SKM-1 (cell line): ENCODE results near the gene BANF2.
"Not testable (repeated sequence)": the region's sequence is repeated elsewhere in the genome, so short reads cannot be mapped to it uniquely, and the experiment has no call there.

ENCODE experiments used
- DNase-seq: peaks from one replicate; lab custom pipeline; 2025; ENCODE audit not compliant: unreplicated experiment; lab: John Stamatoyannopoulos, UW

The BANF2 gene

DNA sequence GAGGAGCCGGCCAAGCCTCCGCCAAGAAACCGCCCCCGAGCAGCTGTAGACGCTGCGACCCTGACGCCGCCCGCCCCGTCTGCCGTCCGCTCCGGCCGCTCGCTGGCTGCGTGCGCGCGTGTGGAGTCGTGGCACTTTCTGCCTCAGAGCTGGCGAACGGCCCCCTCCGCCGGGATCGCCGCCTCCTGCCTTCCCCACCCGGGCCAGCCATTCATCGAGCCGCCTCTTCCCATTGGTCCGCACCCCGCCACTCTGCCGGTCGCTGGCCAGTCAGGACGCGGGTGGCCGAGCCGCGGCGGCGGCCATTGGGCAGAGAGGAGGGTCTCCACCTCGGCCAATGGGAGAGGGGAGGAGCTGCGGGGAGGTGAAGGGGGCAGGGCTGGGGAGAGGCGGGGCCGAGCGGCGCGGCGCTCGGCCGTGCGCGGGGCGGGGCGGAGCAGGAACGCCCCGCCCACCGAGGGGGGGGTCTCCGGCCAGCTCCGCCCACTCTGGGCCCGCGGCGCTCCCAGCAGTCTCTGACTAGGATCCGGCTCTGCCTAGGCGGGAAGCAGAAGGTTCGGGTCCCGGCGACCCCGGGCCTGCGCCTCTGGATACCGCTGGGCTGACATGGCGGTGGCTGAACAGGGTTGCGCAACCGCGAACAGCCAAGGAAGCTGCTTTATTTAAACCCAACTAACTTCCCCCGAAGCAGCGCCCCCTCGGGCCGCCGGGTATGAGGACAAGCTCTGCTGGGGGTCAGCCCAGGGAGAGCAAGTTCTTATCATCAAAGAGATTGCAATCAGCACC is 17.5 kb upstream of the BANF2 start, which contains the start of gene RRBP1:
TSS of gene RRBP1 (minus strand) at position 140 of the 786 bp plus-strand sequence. CDS start 21,735 bp downstream, outside the sequence.
- DNase-seq = peak; percentile 69

DNA sequence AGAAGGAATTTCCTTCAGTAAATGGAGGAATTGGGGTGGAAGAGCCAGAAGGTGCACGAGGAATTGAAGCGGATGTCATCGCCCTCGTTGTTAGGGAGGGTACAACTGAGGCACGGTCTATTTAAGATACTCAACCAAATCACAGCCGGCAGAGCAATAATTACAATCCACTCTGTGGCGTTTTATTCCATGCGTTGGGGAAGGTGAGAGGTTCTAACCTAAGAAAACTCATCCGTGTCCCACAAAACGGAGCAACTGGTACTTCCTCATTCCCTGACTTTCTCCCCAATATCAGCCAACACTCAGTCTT is 16.9 kb upstream of the BANF2 start:
- no peak for DNase-seq

DNA sequence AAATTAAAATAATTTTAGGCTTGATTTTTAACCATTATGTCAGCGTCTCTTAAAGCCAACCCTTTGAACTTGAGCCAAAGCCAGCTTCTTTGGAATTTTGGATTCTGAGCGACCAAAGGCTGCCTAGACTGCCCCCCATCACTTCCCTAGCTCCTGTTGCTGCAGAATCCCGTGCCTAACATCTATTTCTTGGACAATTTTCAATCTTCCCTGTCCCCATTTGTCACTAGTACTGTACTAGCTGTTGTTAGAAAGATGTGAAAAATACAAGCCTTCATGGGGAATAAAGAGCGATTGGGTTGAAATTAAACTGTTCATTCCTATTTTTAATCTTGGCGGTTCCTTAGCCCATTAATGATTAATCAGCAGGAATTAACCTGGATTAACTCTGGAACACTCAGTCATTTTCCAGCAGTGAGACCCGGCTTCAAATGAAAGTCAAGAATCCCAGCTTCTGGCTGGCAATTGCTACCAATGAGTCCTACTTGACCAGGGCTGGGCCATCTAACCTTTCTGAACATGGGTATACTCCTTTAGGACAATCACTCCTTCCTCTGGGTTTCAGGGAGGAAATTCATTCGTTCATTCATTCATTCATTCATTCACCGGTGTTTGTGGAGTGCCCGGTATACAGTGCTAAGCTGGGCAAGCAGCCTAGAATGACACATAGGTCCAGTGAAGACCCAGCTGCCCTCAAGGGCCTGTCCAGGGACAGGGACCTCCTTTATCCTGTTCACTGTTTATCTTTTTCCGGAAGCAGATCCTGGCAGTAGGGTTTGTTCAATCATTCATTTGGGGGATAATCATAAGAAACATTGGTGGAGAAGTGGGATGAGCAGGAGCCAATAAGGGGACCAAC is 16.3 kb upstream of the BANF2 start:
- DNase-seq = no peak

DNA sequence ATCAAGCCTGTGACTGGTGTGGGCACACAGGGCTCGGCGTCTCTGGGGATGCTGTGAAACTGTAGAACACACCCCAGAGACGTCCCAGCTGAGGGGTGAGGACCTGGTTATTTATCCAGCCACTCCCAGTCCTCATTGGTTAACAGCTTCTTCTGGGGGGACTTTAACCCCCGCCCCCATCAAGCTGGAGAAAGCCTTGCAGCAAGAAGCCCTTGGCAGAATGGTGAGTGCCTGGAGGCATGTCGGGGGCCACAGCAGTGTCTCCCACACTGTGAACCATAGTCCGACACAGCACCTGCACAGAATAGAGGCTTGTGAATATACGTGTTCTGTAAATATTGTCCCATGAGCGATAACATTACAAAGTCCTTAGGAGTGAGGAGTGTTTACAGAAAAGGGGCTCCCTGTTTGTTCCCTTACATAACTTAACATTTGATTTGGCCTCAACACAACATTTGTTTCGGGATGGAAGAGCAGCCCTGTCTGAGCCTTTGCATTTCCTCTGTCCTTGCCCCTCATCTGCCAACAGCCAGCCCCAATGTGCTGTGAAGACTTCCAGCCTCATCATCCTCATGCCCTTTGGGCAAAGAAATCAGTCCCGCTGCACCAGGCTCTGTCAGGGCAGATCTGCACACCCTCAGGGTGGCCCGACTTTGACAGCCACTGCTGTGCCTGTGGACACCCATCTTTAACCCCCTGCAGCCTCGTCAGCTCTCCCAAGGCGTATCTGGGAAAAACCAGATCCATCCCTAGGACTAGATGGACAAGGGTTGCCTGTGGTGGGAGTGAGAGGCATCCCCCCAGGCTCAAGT is 15.5 kb upstream of the BANF2 start:
- DNase-seq = no peak

DNA sequence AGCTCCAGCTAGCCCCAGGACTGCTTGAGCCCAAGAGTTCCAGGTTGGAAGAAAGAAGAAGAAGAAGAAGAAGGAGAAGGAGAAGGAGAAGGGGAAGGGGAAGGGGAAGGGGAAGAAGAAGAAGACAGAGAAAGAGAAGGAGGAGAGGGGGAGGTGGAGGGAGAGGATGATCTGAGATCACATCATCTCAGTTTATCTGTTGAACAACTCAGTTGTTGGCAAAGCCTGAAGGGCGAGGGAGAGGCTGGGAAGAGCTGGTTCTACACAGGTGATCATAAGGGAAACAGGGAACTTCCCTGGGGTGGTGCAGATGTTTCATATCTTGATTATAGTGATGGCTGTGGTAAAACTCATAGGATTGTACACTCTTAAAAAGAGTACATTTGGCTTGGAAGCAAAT is 14.6 kb upstream of the BANF2 start:
- DNase-seq = no peak

DNA sequence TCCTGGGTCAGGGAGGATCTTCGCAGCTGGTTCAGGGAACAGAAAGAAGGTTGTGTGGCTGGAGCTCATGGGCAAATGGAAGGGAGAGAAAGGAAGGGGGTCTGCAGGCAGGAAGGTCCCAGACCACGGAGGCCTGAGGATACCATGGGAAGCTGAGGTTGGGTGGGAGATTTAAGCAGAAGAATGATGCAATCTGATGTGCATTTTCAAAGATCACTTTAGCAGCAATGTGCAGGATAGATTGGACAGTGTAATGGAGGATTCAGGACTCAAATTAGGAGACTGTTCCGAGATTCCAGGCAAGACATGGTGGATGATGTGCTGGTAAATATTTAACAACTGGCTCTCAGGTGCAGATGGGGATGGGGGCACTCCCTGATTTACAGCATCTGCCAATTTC is 12.0 kb upstream of the BANF2 start:
- DNase-seq = no peak

DNA sequence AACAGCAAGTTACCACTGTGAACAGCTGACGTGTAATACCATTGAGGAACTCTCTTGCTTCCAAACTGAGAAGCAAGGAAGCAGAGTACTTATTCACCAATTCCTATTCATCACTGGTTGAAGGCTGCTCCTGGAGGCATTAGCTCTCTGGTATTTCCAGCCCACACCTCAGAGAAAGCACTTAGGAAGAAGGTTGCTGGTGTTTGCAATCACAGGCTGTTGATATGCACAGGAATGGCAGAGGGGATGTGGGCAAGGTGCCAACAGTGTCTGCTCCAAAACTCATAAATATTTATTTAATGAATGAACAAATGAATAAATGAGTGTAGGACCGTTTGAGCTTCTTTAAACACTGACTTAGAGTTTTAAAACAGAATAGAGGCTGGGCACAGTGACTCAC is 10.8 kb upstream of the BANF2 start:
- DNase-seq = no peak

DNA sequence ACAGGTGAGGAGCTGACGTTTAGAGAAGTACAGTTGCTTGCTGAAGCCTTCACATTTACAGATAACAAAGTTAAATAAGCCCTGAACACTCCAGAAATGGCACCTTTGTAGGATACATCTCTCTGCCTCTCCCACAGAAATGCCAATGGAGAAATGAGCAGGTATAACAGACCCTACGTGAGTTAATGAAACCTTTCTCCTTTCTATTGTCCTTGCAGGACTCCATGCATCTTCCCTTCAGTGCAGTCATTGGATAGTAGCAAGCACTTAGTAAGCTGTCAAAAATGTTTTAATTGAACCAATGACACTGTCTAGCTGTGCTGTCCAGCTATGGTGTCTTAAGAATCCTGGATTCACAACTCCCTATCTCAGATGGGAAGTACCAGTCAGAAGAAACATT is 9.6 kb upstream of the BANF2 start:
- no peak for DNase-seq

DNA sequence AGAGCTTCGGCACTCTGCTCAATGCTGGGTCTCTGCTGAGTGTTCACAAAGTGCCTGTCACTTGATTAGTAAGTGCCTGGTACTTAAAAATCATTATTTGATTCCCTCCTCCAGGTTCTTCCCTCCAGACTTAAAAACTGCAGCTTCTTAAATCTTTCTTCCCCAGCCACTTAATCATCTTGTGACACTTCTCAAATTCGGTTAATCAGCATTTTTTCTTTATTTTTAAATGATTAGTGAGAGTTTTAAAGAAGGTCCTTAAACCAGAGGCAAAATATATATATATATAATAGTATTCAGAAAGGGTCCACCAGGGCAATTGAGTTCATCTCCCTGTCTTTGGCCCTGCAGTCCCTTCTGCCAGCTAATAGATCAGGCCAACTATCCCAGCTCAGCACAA is 8.0 kb upstream of the BANF2 start:
- no peak for DNase-seq

DNA sequence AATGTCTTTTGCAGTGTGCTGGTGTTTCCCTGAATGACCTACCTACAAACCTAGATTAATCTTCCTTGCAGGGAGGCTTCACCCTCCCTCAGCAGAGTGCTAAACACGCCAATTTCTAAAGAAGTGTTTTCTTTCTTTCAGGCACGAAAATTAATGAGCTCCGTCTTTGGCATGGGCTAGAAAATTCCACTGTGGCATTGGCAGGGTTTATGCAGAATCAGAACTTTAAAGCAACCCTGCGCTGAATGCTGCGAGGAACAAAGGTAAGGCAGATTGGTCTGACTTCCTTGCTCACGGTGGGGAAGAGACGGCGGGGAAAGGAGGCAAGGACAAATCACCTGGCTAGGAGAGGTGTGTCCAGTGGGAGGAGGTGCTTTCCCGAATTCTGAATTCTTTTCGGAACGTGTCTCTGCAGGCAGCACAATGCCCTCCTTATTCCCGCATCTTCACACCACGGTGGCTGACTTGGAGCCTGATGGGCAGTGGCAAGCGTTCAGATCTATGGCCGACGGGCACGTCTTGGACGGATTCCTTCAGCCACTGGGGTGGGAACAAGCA is 6.2 kb upstream of the BANF2 start:
- DNase-seq = no peak

DNA sequence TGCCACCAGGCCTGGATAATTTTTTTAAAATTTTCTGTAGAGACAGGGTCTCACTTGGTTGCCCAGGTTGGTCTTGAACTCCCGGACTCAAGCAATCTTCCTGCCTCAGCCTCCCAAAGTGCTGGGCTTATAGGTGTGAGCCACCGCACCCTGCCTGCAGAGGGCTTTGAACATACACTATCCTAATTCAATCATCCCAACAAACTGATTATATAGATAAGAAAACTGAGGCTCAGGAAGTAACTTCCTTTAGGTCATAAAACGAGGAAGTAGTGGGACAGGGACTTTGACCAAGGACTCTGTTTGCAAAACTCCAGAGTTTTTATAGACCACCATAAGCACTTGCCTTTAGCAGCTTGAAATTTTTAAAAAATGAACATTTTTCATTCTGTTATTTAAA is 5.0 kb upstream of the BANF2 start:
- no peak for DNase-seq

DNA sequence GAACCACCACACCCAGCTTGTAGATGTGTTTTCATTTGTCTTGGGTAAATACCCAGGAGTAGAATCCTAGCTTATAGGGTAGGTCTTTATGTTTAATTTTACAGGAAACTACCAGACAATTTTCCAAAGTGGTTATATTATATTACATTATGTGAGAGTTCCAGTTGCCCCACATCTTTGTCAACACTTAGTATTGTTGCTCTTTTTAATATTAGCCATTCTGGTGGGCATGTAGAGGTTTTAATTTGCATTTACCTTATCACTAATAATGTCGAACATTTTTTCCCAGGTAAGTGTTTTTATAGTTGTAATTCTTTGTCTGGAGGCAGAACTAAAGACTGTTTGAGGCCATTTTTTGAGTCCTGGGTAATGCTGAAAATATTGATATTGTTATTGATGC is 3.5 kb upstream of the BANF2 start:
- DNase-seq = no peak

DNA sequence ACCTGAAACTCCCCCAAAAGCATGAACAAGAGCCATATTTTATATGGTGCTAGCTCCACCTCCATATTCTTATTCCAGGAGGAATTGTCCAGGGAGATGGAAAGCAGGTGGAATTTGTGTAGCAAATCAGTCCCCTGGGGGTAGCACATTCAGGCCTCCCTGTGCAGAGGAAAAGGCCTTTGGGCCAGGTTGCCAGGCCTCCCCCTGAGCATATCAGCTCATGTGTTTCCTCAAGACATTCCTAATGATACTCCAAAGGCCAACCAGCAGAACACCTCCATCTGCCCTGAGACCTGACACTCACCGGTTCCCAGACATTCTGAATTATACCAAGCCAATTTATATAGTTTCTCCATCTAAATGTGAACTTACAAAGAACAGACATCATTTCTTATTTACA is 2.6 kb upstream of the BANF2 start:
- DNase-seq = no peak

DNA sequence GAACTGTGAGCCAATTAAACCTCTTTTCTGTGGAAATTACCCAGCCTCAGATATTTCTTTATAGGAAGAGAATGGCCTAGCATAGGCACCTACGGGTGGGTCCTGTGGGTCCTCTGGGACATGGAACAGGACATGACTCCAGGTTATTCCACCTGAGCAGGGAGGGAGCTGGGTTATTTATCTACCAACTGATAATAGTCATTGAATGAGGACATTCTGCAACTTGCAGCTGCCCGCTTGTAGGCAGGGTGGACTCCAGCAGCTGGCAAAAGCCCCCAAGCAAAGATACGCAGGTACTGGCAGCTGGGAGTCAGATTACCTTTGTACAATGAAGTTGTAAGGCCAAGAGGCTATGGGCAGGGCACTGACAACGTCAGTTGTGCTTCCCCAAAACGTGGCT is 1.4 kb upstream of the BANF2 start:
- no peak for DNase-seq

DNA sequence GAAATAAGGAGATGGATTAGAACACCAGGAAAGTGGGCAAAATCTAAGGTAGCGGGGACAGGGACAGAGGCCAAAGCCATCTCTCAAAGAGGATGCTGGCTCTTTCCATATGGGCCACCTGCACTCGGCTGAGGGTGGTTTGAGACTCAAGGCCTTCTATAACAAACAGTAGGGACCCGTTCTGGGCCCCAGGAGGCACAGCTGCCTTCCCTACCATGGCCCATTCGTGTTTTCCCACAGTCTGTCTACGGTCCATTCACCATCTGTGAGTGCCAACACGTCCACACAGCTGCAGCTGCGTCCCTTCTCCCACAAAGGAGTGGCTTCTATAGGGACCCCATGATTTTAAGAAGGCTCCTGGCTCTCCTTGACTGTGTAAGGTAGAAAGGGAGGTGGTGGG is 871 bp downstream of the BANF2 start:
- DNase-seq = no peak

DNA sequence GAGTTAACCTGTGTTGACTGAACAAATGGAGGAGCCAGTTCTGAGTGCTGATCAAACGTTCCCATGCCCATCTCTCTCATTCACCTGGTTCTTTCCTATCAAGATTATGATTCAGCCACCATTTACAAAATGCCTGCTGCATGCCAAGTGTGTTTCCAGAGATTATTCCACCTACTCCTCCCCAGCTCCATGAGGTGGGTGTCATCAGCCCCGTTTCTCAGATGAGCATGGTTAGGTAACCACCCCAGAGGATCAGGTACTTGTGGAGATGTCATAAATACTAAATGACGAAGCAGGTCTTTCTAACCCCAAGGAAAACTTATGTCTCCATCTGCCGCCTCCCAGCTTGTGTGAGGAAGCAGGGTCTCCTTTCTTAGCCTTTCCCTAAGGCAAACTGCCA is 2.1 kb downstream of the BANF2 start:
- DNase-seq = no peak

DNA sequence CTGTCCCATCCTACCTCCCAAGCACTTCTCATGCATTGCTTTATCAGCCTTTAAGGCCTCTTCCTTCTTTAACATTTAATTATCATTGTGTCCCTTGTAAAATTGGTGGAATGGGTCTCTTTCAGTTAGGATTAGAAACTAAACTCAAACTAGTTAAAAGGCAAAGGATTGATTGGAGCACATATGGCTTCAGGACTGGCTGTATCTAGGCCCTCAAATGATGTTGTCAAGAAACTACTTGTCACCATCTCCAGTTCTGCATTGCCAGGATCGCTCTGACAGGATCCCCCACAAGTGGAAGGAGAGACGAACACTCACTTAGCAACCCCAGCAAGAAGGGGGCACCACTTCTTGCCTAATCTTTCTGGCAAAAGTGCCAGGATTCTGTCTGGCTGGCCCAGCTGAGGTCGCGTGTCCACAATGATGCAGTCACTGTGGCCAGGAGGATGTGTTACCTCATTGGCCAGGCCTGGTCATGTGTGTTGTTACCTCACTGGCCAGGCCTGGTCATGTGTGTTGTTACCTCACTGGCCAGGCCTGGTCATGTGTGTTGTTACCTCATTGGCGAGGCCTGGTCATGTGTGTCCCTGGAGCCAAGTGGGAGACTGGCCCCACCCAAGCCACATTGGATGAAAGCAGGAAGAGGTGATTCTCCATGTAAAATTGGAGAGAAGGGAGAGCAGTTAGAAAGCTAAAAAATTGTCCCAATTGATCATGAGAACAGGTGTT is 5.0 kb downstream of the BANF2 start:
- DNase-seq = no peak

DNA sequence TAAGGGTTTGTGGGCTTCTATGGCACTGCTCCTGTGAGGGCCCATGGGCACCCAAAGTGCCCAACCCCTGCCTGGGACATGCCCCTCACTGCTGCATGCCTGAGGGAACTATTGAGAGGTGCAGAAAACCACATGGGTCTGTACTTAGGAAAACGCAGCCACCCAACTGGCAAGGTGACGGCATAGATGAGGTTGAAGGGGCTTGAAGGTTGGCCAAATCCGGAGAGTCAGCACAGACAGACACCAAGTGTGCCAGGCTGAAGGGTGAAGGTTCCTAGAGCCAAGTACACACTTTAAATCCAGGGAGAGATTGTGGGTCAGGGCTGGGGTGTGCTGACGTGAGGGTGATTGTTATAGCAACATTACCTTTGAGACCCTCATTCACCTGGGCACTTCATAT is 6.2 kb downstream of the BANF2 start:
- no peak for DNase-seq

DNA sequence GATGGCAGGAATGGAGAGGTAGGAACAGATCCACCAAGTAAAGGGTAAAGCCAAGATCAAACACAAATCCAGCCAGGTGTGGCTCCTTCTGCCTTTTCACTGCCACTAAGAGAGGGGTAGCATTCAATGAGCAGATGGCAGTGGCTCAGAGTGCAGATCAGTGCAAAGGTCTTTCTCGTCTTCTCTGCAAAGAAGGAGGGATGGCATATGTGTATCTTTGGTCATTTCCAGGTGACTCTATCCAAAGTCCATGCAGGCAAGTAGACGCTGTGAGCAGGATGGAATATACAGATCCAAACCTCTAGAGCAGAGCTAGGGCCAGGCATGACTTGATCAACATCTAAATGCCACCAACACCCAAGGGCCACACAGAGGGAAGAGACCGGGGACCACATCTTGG is 6.9 kb downstream of the BANF2 start:
- DNase-seq = no peak

DNA sequence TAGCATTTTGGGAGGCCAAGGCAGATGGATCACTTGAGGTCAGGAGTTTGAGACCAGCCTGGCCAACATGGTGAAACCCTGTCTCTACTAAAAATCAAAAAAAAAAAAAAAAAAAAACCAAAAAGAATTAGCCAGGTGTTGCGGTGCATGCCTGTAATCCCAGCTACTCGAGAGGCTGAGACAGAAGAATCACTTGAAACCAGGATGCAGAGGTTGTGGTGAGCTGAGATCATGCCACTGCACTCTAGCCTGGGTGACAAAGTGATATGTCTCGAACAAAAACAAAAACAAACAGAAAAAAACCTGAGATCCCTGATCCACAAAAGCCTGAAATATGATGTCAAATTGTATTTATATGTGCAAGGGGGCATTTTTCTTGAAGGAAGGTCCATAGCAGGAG is 8.2 kb downstream of the BANF2 start:
- not testable (repeated sequence) for DNase-seq
